ENCODE data around the gene MMP24. TPM values are rescaled to one million over a fixed set of nuclear protein-coding genes. Genes with fewer than 3 reads are reported as not detected.

MMP24 gene
- total RNA-seq, 2 experiments from 2014 or later, result not detected

DNA sequence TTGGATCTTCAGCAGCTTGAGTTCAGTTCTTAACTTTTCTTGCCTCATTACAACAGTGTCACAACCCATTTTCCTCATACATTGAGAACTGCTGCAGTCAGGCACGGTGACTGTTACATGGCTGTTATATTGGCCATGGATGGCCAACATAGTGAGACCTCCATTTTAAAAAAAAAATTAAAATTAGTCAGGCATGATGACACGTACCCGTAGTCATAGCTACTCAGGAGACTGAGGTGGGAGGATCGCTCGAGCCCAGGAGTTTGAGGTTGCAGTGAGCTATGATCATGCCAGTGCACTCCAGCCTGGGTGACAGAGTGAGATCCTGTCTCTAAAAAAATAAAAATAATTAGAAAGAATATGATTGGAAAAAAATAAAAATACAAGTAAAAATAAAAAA lies 9.9 kb upstream of the MMP24 start:
- H3K27me3 ChIP-seq (ENCODE audit: control insufficient read depth in 1 of 2, insufficient read depth in 2 of 2, low read length in 2 of 2), result no peaks in the 10 kb centered on the region
- H3K36me3 ChIP-seq (ENCODE audit: insufficient read depth, low read length), result no peaks in the 10 kb centered on the region
- Mint-ChIP-seq H3K4me1 (ENCODE audit: low read depth) (no peaks in the 10 kb centered on the region), H3K9me3 (no peaks in the 10 kb centered on the region), H3K27ac (no peak overlapping the region), H3K27me3 (no peaks in the 10 kb centered on the region), H3K4me3 (no peak overlapping the region), H3K36me3 (ENCODE audit: low read depth) (peaks cover 26% of the 10 kb centered on the region)
- no peak overlapping the region for H3K4me3 ChIP-seq (ENCODE audit: low read length)
- H3K27ac ChIP-seq (ENCODE audit: low read depth in 1 of 2, low read length in 2 of 2), result no peak overlapping the region
- intact Hi-C loops (cut with DNase I, micrococcal nuclease), result no loop called here
- no peaks in the 10 kb centered on the region for H3K4me1 ChIP-seq (ENCODE audit: insufficient read depth, low read length)
- TF ChIP-seq, protein P1, sequence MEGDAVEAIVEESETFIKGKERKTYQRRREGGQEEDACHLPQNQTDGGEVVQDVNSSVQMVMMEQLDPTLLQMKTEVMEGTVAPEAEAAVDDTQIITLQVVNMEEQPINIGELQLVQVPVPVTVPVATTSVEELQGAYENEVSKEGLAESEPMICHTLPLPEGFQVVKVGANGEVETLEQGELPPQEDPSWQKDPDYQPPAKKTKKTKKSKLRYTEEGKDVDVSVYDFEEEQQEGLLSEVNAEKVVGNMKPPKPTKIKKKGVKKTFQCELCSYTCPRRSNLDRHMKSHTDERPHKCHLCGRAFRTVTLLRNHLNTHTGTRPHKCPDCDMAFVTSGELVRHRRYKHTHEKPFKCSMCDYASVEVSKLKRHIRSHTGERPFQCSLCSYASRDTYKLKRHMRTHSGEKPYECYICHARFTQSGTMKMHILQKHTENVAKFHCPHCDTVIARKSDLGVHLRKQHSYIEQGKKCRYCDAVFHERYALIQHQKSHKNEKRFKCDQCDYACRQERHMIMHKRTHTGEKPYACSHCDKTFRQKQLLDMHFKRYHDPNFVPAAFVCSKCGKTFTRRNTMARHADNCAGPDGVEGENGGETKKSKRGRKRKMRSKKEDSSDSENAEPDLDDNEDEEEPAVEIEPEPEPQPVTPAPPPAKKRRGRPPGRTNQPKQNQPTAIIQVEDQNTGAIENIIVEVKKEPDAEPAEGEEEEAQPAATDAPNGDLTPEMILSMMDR (IDR thresholded peaks at IDR 0.05), result no peak
- ATAC-seq (ENCODE audit: poor library complexity), result no peak
- ChIA-PET POLR2A (no interaction called here), CTCF (no interaction called here)
- DNase-seq, result no peak
- no peaks in the 10 kb centered on the region for H3K9me3 ChIP-seq (ENCODE audit: control insufficient read depth in 1 of 2, insufficient read depth in 1 of 2, low read length in 2 of 2)

DNA sequence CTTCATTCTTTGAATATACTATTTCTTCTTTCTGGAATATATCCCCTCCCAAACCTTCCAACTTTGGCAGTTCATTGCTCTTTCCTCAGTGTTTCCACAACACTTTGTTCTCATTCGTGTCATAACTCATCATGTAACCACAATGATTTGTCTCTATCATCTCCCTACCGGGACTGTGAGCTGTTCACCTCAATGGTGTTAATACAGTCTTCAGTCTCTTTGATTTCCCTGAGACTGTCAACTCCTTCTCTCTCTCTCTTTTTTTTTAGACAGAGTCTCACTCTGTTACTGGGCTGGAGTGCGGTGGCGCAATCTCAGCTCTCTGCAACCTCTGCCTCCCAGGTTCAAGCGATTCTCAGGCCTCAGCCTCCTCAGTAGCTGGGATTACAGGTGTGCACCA lies 2.5 kb upstream of the MMP24 start:
- H3K27me3 Mint-ChIP-seq, result peaks cover 33% of the 10 kb centered on the region
- no peak overlapping the region for H3K4me3 Mint-ChIP-seq
- H3K4me1 Mint-ChIP-seq (ENCODE audit: low read depth), result peaks cover 6% of the 10 kb centered on the region
- Histone ChIP-seq H3K27ac (ENCODE audit: low read depth in 1 of 2, low read length in 2 of 2) (no peak overlapping the region), H3K9me3 (ENCODE audit: control insufficient read depth in 1 of 2, insufficient read depth in 1 of 2, low read length in 2 of 2) (no peaks in the 10 kb centered on the region), H3K4me3 (ENCODE audit: low read length) (no peak overlapping the region), H3K36me3 (ENCODE audit: insufficient read depth, low read length) (no peaks in the 10 kb centered on the region), H3K4me1 (ENCODE audit: insufficient read depth, low read length) (peaks cover 10% of the 10 kb centered on the region), H3K27me3 (ENCODE audit: control insufficient read depth in 1 of 2, insufficient read depth in 2 of 2, low read length in 2 of 2) (peaks cover 16 to 17% of the 10 kb centered on the region in 2 experiments)
- CTCF ChIA-PET, result no interaction called here
- TF ChIP-seq, protein P1 (IDR thresholded peaks at IDR 0.05), result no peak
- no peak for DNase-seq
- no peak overlapping the region for H3K27ac Mint-ChIP-seq
- POLR2A ChIA-PET, result interaction anchor here (0.6 kb wide), 1 partner anchor 11 kb away, joined by 3 read pairs; no protein-coding TSS in a partner anchor
- H3K9me3 Mint-ChIP-seq, result no peaks in the 10 kb centered on the region
- no peaks in the 10 kb centered on the region for H3K36me3 Mint-ChIP-seq (ENCODE audit: low read depth)
- intact Hi-C loops (cut with DNase I, micrococcal nuclease), result no loop called here
- no peak for ATAC-seq (ENCODE audit: poor library complexity)

- ATAC-seq (ENCODE audit: poor library complexity) (no peak), DNase-seq (no peak)
- H3K4me3 ChIP-seq (ENCODE audit: low read length), result no peak overlapping the region
- H3K4me1 ChIP-seq (ENCODE audit: insufficient read depth, low read length), result peaks cover 10% of the 10 kb centered on the region
- no peaks in the 10 kb centered on the region for H3K9me3 ChIP-seq (ENCODE audit: control insufficient read depth in 1 of 2, insufficient read depth in 1 of 2, low read length in 2 of 2)
- H3K36me3 ChIP-seq (ENCODE audit: insufficient read depth, low read length), result no peaks in the 10 kb centered on the region
- intact Hi-C loops (cut with DNase I, micrococcal nuclease), result no loop called here
- TF ChIP-seq, protein P1 (IDR thresholded peaks at IDR 0.05), result no peak
- H3K36me3 Mint-ChIP-seq (ENCODE audit: low read depth), result peaks cover 3% of the 10 kb centered on the region
- H3K27me3 ChIP-seq (ENCODE audit: control insufficient read depth in 1 of 2, insufficient read depth in 2 of 2, low read length in 2 of 2), result peaks cover 16 to 23% of the 10 kb centered on the region in 2 experiments
- H3K27ac ChIP-seq (ENCODE audit: low read depth in 1 of 2, low read length in 2 of 2), result no peak overlapping the region
- no peak overlapping the region for H3K4me3 Mint-ChIP-seq
- peaks cover 6% of the 10 kb centered on the region for H3K4me1 Mint-ChIP-seq (ENCODE audit: low read depth)
- POLR2A ChIA-PET, result no interaction called here
- CTCF ChIA-PET, result no interaction called here
- H3K27ac Mint-ChIP-seq, result no peak overlapping the region
- no peaks in the 10 kb centered on the region for H3K9me3 Mint-ChIP-seq
- peaks cover 39% of the 10 kb centered on the region for H3K27me3 Mint-ChIP-seq
Observed at GRCh38 chr20:35224536-35224935, 2.0 kb upstream of the MMP24 start.

Data from CD4-positive, alpha-beta T cell (primary cell).